Islet of Langerhans (tissue), 1 donor: ENCODE data around the gene APLP2.

Experiments
- FAIRE-seq: peaks from one replicate; lab custom pipeline; 2011; peaks lifted over from hg19 to GRCh38; lab: Jason Lieb, UNC

APLP2 gene

DNA sequence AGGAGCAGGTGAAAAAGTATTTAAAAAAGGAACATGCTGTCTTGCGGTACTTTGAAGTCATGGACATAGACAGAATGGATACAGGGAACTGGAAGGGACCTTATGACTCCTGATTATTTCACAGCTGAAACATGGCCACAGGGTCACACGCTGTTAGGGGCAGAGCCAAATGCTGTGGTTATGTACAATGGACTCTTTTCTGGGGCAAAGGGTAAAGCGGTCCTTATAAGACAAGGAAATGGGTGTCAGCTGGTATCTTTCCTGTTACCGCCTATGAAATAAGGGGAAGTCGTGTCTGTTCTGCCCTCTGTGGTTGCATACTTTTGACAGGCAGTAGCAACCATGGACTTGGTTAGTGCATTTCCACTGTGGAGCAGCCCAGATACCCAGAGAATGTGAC is 77.1 kb downstream of the APLP2 start:
- no peak for FAIRE-seq

- FAIRE-seq, result no peak
Observed at GRCh38 chr11:130148796-130149326, 79.2 kb downstream of the APLP2 start.

- no peak for FAIRE-seq
Observed at GRCh38 chr11:130150790-130151189, 81.1 kb downstream of the APLP2 start.

DNA sequence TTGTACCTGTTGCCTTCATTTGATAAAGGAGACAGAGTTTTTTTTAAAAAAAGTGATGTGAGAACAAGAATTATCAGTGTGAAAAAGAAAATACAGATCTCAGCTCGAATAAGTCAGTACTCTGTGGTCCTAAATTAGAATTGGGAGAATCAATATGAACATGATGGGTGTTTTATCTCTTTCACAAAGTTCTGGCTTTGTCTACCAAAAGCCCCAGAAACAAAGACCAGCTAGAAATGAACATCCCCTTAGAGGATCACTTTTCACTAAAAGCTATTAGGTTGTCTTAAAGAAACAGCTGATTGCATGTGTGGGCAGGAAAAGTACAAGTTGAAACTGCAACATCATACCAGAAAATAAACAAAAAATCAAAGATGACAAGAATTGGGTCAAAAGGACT is 81.5 kb downstream of the APLP2 start:
- no peak for FAIRE-seq

DNA sequence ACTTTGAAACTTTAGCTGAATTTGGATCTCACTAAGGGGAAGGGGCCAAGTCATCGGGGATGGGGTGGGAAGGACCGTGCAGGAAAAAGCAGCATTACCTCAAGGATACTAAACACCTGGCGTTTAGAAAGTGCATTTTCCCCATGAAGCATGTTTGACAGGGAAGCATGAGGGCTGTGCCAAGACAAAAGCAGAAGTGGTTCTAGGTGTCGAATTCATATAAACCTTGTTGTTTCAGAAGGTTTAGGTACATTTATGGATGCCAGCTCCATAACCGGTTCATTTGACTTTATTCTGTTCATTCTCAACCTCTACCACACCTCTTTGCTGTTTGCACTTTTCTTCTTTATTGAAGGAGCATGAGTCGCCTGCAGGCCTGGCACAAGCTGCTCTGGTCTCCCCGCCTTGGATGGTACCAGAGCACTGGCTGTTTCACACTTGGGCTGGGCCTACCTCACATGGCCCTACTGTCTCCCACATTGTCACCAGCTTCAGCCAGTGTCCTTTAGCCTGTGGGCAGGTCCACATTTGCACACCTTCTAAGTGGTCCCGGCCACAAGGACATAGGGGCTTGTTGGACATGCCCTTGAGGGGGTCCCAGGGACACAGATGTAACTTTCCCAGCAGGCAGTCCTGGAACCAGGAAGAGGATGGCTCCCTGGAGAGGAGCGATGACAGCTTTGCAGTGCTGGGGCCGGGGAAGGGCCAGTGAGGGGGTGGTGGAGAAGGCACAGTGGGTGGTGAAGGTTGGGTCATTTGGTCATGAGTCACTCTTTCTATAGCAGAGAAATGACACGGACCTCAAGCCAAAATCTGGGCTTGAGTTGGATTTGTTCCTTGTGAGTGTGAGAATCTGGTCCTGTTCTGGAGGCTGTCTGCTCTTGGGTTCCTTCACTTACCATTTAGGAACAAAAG is 86.7 kb downstream of the APLP2 start:
- no peak for FAIRE-seq

DNA sequence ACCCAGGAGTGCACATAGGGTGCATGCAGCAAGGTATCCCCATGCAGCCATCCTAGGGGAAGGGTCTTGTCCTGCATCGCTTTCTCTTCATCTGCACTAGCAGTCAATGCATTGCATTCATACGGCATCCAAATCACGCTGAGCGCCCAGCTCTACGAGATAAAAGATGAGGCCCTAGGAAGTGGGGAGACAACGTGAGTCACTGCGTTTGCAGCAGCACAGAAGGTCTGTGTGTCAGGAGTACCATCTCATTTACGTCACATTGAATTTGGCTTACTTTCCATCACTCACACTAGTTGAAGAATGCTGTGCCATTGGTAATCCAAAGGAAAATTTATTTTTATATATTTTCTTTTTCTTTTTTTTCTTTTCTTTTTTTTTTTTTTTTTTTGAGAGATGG is 87.4 kb downstream of the APLP2 start:
- FAIRE-seq, result no peak

DNA sequence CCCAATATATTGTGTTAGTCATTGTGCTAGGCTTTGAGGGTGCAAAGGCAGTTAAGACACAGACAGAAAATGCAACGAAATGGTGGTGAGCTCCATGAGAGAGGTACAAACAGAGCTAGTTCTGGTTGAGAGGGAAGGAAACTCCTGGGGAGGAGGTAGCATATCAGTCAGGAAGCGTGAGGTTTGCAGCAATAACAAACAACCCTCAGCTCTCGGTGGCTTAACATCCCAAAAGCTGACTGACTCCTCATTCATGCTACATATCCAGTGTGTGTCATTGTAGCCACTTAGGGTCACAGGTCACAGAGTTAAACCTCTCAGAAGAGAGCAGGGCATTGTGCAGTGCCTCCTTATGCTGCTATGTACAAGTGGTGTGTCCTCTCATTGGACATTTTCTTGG is 88.1 kb downstream of the APLP2 start:
- FAIRE-seq, result no peak

GRCh38 chr11:130159139-130159538 is 89.4 kb downstream of the APLP2 start:
- no peak for FAIRE-seq

DNA sequence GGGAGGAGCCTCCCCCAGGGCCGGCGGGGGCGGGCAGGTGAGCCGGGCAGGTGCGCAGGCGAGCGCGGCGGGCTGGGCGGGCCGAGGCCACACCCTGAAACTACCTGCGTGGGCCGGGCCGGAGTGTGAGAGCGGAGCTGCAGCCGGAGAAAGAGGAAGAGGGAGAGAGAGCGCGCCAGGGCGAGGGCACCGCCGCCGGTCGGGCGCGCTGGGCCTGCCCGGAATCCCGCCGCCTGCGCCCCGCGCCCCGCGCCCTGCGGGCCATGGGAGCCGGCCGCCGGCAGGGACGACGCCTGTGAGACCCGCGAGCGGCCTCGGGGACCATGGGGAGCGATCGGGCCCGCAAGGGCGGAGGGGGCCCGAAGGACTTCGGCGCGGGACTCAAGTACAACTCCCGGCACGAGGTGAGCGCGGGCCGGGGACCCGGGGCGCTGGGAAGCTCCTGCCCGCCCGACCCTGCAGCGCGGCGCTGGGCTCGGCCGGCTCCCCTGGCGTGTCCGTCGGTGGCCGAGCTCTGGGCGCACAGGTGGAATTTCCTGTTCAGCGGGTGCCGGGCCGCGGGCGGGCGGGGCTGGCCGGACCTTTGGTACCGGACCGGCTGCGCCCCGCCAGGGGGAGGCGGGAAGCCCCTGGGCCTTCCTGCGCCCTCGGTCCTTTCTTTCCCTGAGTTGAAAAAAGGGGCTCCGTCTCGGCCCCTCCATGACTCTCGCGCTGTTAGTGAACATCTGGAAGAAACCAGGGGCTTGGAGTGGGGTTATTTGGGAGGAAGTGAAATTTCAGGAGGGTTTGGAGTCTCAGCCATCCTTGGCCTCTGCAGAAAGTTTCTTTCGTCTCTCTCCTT is 90.2 kb downstream of the APLP2 start, which contains the start of gene ST14:
Gene ST14 (plus strand): TSS at position 126 of the 841 bp plus-strand sequence. CDS start 198 bp downstream, at position 324.
- FAIRE-seq, result no peak

DNA sequence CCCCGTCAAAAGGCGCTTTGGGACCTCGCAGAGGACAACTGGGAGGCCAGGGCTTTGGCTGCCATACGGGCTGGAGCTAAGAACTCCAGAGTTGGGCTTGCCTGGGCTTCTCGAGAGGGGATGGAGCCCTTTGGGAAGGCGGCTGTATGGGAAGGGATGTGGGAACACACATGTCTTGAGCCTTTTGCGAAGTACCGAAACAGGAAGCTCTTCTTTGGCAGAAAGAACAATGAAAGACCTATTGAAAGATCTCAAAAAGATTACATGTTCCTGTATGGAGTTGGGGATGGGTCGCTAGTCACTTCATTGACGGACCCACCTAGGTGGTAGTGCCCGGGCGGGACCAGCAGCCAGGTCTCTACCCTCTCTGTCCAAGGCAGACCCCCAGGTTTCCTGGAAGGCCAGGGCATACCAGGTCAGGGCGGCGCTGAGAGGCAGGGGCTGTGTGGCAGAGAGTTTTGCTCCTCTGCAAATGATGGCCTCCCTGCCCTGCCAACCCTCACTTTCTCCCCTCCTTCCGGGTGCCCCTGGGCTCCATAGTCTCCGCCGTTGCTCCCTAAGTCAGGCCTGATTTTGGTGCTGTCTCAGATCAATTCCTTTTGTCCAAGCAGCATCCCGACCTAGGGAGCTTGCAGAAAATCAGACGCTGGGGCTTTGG is 90.9 kb downstream of the APLP2 start:
- no peak for FAIRE-seq

GRCh38 chr11:130161441-130162145 is 91.9 kb downstream of the APLP2 start:
- no peak for FAIRE-seq

DNA sequence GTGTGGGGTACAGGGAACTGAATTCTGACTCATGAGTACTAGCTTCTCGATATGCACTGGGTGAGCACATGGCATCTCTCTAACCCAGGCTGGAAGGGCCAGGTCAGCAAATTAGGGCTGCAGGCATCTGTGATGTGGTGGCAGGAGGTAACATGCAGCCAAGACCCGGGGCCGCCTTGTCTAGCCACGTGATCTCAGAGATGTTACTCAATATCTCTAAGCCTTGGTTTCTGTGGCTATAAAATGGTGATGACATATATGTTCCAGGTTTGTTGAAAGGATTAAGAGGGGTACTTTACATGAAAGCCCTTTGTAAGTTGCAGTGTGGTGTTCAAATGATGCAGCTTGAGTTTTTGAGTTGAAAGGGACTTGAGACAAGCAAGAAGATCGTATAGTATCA is 93.0 kb downstream of the APLP2 start:
- FAIRE-seq, result no peak

DNA sequence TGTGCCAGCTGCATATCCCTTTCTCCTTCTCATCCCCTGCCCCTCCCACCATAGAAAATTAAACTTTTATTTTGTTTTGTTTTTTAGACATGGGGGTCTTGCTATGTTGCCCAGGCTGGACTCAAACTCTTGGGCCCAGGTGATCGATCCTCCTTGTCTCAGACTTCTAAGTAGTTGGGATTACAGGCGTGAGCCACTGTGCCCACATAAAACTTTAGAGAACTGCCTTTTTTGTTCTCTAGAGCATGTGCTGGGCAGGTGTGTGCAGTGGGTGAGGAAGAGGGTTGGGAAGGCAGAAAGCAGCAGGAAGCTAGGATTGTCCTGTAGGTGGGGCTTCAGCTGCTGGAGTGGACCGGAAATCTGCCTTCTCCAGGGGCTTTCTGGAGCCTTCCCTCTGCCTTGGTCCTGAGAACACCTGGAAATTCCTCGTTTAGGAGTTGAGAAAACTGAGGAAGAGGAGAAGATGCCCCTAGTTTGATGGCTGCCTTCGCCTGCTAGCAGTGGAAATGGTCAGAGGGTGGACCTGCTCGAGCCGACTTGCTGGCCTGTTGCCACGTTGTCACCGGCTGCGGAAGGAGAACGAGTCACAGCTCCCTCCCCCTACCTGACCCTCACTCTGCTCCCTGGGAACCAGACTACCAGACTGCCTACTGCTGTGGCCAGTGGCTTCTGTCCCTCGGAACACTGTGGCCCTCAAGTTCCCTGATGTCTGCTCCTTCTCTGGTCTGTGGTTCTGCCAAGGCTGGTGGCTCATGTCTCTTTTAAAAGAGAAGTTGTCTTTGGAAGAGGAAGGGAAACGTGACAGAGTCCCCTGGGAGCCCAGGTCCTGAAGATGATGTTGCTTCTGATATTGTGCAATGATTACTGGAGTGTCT is 93.9 kb downstream of the APLP2 start:
- FAIRE-seq, result peak; percentile 49

- FAIRE-seq, result no peak
Observed at GRCh38 chr11:130164221-130164570, 94.5 kb downstream of the APLP2 start.

DNA sequence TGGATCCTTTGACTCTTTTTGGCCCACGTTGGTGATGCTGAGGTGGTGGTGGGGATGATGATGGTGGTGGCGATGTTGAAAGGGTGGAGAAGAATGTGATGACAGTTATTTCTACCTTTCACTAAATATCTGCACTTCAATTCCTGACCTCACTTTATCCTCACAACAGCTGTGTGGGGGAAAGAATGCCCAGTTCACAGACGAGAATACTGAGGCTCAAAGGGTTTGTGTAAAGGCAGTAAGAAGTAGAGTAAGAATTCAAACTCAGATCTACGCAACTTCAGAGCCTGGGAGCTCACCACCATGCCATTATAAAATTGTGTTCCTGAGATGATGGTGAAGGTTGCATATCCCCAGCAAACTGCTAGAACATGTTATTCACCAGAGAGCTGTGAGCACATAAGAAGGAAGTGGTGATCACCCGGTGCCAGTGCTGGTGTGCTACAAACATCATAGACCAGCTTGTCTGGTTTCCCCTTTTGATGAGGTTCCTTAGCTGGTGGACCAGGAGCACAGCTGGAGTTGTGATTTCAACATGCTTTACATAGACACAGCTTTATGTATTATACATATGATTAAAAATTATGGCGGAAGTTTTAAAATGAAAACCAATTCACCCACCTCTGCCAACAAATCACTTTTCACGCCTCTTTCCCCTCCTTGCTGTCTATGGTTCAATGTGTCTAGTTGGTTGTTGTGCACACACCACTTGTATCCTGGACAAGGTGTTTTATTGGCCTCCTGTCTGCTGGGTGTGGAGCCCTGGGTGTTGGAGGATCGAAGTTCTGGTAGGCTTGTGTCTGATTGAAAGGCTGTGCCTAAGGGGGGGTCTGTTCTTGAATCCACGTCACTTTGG is 96.1 kb downstream of the APLP2 start:
- no peak for FAIRE-seq

DNA sequence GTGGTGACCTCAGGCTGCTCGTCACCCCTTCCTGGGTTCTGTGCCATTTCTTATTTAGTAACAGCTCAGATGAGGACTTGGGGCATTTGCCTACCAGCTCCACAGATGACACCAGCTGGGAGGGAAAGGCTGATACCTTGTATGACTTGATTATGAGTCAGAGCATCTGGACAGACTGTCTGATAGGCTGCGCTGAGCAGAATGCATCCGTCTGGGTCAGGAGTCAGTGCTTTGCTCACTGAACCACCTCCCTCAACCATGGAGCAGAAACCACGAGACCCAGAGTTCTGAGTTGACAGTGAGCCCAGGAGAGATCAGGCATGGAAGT is 96.7 kb downstream of the APLP2 start:
- peak; percentile 100 for FAIRE-seq

GRCh38 chr11:130167146-130167545 is 97.5 kb downstream of the APLP2 start:
- peak; percentile 58 for FAIRE-seq

DNA sequence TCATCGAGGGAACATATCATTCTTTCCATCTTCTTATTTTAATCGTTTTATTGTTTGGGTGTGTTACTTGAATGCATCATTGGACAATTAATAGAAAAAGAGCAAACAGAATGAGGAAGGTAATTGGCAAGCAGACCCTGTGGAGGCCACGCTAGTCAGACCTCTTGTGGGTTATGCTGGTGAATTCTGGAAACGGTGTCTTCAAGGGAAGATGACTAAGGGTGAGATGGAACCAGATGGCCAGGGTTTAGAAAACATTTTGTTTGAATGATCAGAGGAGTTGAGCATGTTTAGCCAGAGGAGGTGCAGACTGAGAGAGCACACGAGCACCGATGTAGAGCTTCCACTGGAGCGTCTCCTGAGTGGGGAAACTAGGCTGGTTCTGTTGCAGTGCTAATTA is 98.4 kb downstream of the APLP2 start:
- FAIRE-seq, result peak; percentile 87

GRCh38 chr11:130170345-130170744 is 100.7 kb downstream of the APLP2 start:
- no peak for FAIRE-seq

GRCh38 chr11:130171534-130171933 is 101.8 kb downstream of the APLP2 start:
- no peak for FAIRE-seq
